ENCODE results near the gene SDC3. TPM values are rescaled to one million over a fixed set of nuclear protein-coding genes. Genes with fewer than 3 reads are reported as not detected.
"Not testable (repeated sequence)": the region's sequence is repeated elsewhere in the genome, so short reads cannot be mapped to it uniquely, and the experiment has no call there.

Gene SDC3
- total and polyA plus RNA-seq, 10 of the 15 experiments (the other 5 are each of a cell fraction or from before 2014, with no cell fraction given) = under 0.01 to 0.46 (median 0.07) TPM; not detected in 2

GRCh38 chr1:30949487-30949838 is 40.9 kb upstream of the SDC3 start:
- DNase-seq (ENCODE audit: low read depth, low spot score); H3K9ac ChIP-seq (ENCODE audit: control insufficient read depth, insufficient read depth, low read length); H3K79me2 ChIP-seq (ENCODE audit: control insufficient read depth, insufficient read depth, low read length); H3K27me3 ChIP-seq (replicated peaks in 1 of 2; ENCODE audit: control insufficient read depth in 2 of 2, insufficient read depth in 2 of 2, low read length in 1 of 2); FAIRE-seq; intact Hi-C loops (cut with micrococcal nuclease; ENCODE audit: unreplicated experiment); BruUV-seq (replicated peaks); in situ Hi-C loops (cut with MboI); CTCF ChIA-PET; POLR2A ChIA-PET; H4K20me1 ChIP-seq (ENCODE audit: control insufficient read depth, insufficient read depth); RAD21 ChIA-PET (ENCODE audit: unreplicated experiment); H3K4me1 ChIP-seq (ENCODE audit: control insufficient read depth, insufficient read depth, low read length); H3K9me3 ChIP-seq (replicated peaks; ENCODE audit: control insufficient read depth, insufficient read depth, low read length); H3K4me3 ChIP-seq; ATAC-seq; H3K27ac ChIP-seq (ENCODE audit: control insufficient read depth, insufficient read depth); H3K4me2 ChIP-seq (ENCODE audit: control insufficient read depth, insufficient read depth); H2AFZ ChIP-seq (ENCODE audit: control insufficient read depth, low read depth, low read length); SMC1A ChIA-PET (ENCODE audit: uncharacterized antibody, unreplicated experiment): not testable (repeated sequence)
- peaks cover 16 to 62% of the 10 kb centered on the region in 2 experiments for H3K36me3 ChIP-seq (ENCODE audit: control insufficient read depth in 2 of 2, insufficient read depth in 2 of 2, low read length in 1 of 2)
- WGBS (ENCODE audit: insufficient coverage, insufficient replicate concordance, low lambda C conversion rate, missing lambda C conversion rate) = 100% methylated on average over 1 of the region's 1 CpG

- H3K4me3 ChIP-seq; H4K20me1 ChIP-seq (ENCODE audit: control insufficient read depth, insufficient read depth); H3K4me2 ChIP-seq (ENCODE audit: control insufficient read depth, insufficient read depth); in situ Hi-C loops (cut with MboI); intact Hi-C loops (cut with micrococcal nuclease; ENCODE audit: unreplicated experiment); H3K9ac ChIP-seq (ENCODE audit: control insufficient read depth, insufficient read depth, low read length); H3K27me3 ChIP-seq (replicated peaks in 1 of 2; ENCODE audit: control insufficient read depth in 2 of 2, insufficient read depth in 2 of 2, low read length in 1 of 2); H3K27ac ChIP-seq (ENCODE audit: control insufficient read depth, insufficient read depth); CTCF ChIA-PET; H2AFZ ChIP-seq (ENCODE audit: control insufficient read depth, low read depth, low read length); DNase-seq (ENCODE audit: low read depth, low spot score); H3K4me1 ChIP-seq (ENCODE audit: control insufficient read depth, insufficient read depth, low read length); H3K79me2 ChIP-seq (ENCODE audit: control insufficient read depth, insufficient read depth, low read length); H3K9me3 ChIP-seq (replicated peaks; ENCODE audit: control insufficient read depth, insufficient read depth, low read length); POLR2A ChIA-PET: not testable (repeated sequence)
- peak; percentile 69 for FAIRE-seq
- ATAC-seq = peak; percentile 40
- SMC1A ChIA-PET (ENCODE audit: uncharacterized antibody, unreplicated experiment) = interaction anchor here (1.0 to 1.1 kb wide), 2 partner anchors 9 to 75 kb away, joined by 3 read pairs; no protein-coding TSS in a partner anchor
- WGBS (ENCODE audit: insufficient coverage, insufficient replicate concordance, low lambda C conversion rate, missing lambda C conversion rate) = 93% methylated on average over 1 of the region's 5 CpGs
- BruUV-seq (replicated peaks) = TSS peak; percentile 51
- peaks cover 14 to 58% of the 10 kb centered on the region in 2 experiments for H3K36me3 ChIP-seq (ENCODE audit: control insufficient read depth in 2 of 2, insufficient read depth in 2 of 2, low read length in 1 of 2)
- RAD21 ChIA-PET (ENCODE audit: unreplicated experiment) = interaction anchor here (0.8 kb wide), 1 partner anchor 9 kb away, joined by 3 read pairs; no protein-coding TSS in a partner anchor
Measured at GRCh38 chr1:30948813-30949486, 40.4 kb upstream of the SDC3 start.
